A673 (cell line): ENCODE results near the gene SH3D19. TPM values are rescaled to one million over a fixed set of nuclear protein-coding genes. Genes with fewer than 3 reads are reported as not detected.

Experiments used
- BruUV-seq: library from RNA; stranded (reverse); fragments of 400-500 nt; replicated peaks from 2 replicates; lab custom pipeline; 2021; lab: Mats Ljungman, UMichigan
- CTCF ChIA-PET: fragments of 300-600 bp; sonication (Branson Sonifier 250); formaldehyde crosslinking; loops from one replicate; lab custom pipeline; 2022; ENCODE audit warnings: antibody characterized with exemption; lab: Charles Lee
- POLR2A ChIA-PET: fragments of 300-600 bp; sonication (Branson Sonifier 250); formaldehyde crosslinking; loops from one replicate; lab custom pipeline; 2022; ENCODE audit warnings: antibody characterized with exemption; ENCODE audit not compliant: low non-redundant PET; lab: Charles Lee
- DNase-seq: peaks from one replicate; pipeline ENCODE4 v3.0.0-alpha.2; 2015; ENCODE audit warnings: low spot score
- H3K27ac ChIP-seq: fragments of 200-600 bp; sonication (generic); 2 replicates; pipeline ENCODE4 v1.5.1; 2016; ENCODE audit warnings: mixed run types, low read depth, mild to moderate bottlenecking, mixed read lengths, antibody characterized with exemption, low read length; ENCODE audit not compliant: poor library complexity, severe bottlenecking
- H3K27me3 ChIP-seq: fragments of 200-600 bp; sonication (generic); replicated peaks from 2 replicates; pipeline ENCODE4 v1.6.1; 2017; ENCODE audit warnings: mixed run types, low read depth, mild to moderate bottlenecking, mixed read lengths, antibody characterized with exemption, low read length; ENCODE audit not compliant: insufficient read depth, poor library complexity
- H3K36me3 ChIP-seq: fragments of 200-600 bp; sonication (generic); 2 replicates; pipeline ENCODE4 v1.6.1; 2016; ENCODE audit warnings: mixed run types, mild to moderate bottlenecking, mixed read lengths, antibody characterized with exemption, low read length; ENCODE audit not compliant: insufficient read depth, poor library complexity, severe bottlenecking
- H3K4me1 ChIP-seq: fragments of 200-600 bp; sonication (generic); 2 replicates; pipeline ENCODE4 v1.6.1; 2017; ENCODE audit warnings: mixed run types, mild to moderate bottlenecking, mixed read lengths, antibody characterized with exemption, low read length; ENCODE audit not compliant: insufficient read depth, poor library complexity, severe bottlenecking
- H3K4me3 ChIP-seq: fragments of 200-600 bp; sonication (generic); 2 replicates; pipeline ENCODE4 v1.5.1; 2016; ENCODE audit warnings: low read depth, mixed run types, mild to moderate bottlenecking, mixed read lengths, low read length; ENCODE audit not compliant: poor library complexity, severe bottlenecking
- H3K9me3 ChIP-seq: fragments of 200-600 bp; sonication (generic); 2 replicates; pipeline ENCODE4 v1.6.1; 2016; ENCODE audit warnings: mixed run types, low read depth, mild to moderate bottlenecking, mixed read lengths, antibody characterized with exemption, low read length; ENCODE audit not compliant: poor library complexity, severe bottlenecking
- CTCF ChIP-seq: fragments of 300-800, 200-600 bp; sonication (generic); conservative IDR thresholded peaks from 2 replicates; pipeline ENCODE4 v1.5.1; 2017; ENCODE audit warnings: low read depth, mild to moderate bottlenecking, antibody characterized with exemption, low read length, moderate library complexity, mixed read lengths
- EZH2 ChIP-seq: fragments of 200-600 bp; sonication (generic); IDR thresholded peaks from 2 replicates; pipeline ENCODE4 v1.6.1; 2017; ENCODE audit warnings: borderline replicate concordance, low read depth, mild to moderate bottlenecking, mixed read lengths, antibody characterized with exemption, low read length; ENCODE audit not compliant: poor library complexity, severe bottlenecking
- intact Hi-C: fragments of 100-400 bp; cut with micrococcal nuclease; formaldehyde crosslinking; loops from one replicate; pipeline ENCODE4 v1.10.0; 2022; ENCODE audit not compliant: unreplicated experiment
- total RNA-seq: library from RNA; stranded (reverse); gene quantifications from 2 replicates; pipeline ENCODE4 v1.2.3, GENCODE V29; 2021

The SH3D19 gene
- total RNA-seq, 1 experiment from 2014 or later: 0.86 TPM

DNA sequence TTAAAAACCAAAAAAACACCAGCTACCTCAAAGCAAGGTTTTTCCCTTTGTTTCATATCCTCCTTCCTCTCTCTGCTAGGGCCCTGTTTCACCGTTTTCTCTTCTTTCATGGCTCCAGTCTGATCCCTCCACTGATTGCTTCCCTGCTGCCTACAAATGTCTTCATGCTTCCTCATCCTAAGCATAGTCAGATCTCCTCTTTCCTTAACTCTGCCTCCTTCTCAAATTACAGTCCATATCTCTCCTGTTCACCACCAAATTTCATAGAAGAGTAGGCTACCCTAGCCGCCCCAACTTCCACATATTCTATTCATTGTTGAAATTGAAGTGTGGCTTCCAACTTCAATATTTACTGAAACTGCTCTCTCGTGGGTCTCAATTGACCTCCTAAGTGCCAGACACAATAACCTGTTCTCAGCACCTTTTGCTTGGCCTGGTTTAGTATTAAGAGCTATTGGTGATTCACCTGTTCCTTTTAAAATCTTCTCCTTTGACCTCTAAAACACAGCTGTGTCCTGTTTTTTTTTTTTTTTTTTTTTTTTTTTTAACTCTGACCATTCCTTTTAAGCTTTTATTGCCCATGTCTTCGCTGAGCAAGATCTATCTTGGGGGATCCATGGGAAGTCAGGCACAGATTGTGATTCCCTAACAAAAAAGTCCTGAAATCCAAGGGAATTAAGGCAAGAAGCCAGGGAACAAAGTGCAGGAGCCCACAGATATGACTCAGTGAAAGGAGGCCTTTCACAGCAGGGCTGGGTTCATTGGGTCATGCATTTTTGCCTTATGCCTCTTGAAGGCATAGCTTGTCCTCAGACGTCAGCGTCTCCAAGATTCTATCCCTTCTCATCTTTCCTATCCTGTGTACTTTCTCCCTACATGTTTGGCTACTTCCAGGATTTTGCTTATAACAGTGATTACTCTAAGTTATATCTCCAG is 140.6 kb downstream of the SH3D19 start:
- Histone ChIP-seq H3K4me3 (no peak overlapping the region), H3K9me3 (no peaks in the 10 kb centered on the region), H3K36me3 (no peaks in the 10 kb centered on the region), H3K27ac (no peak overlapping the region), H3K4me1 (no peaks in the 10 kb centered on the region), H3K27me3 (no peaks in the 10 kb centered on the region)
- CTCF ChIA-PET: no interaction called here
- DNase-seq: no peak
- intact Hi-C loops: no loop called here
- no TSS peak for BruUV-seq
- POLR2A ChIA-PET: interaction anchor here (0.7 kb wide), 1 partner anchor 42 kb away, joined by 10 read pairs; no protein-coding TSS in a partner anchor
- TF ChIP-seq CTCF: no peak
- no peak for TF ChIP-seq EZH2

- POLR2A ChIA-PET: no interaction called here
- TF ChIP-seq EZH2 (no peak), CTCF (no peak)
- Histone ChIP-seq H3K27ac (no peak overlapping the region), H3K27me3 (no peaks in the 10 kb centered on the region), H3K9me3 (no peaks in the 10 kb centered on the region), H3K4me1 (no peaks in the 10 kb centered on the region), H3K4me3 (no peak overlapping the region), H3K36me3 (no peaks in the 10 kb centered on the region)
- intact Hi-C loops: no loop called here
- CTCF ChIA-PET: interaction anchor here (0.6 kb wide), 1 partner anchor 24 kb away, joined by 5 read pairs; no protein-coding TSS in a partner anchor
- DNase-seq: no peak
- no TSS peak for BruUV-seq
Measured at GRCh38 chr4:151182455-151182996, 142.9 kb downstream of the SH3D19 start.

- DNase-seq: no peak
- no peaks in the 10 kb centered on the region for H3K27me3 ChIP-seq
- H3K4me3 ChIP-seq: no peak overlapping the region
- intact Hi-C loops: no loop called here
- no TSS peak for BruUV-seq
- no peaks in the 10 kb centered on the region for H3K36me3 ChIP-seq
- POLR2A ChIA-PET: no interaction called here
- no peaks in the 10 kb centered on the region for H3K4me1 ChIP-seq
- CTCF ChIA-PET: no interaction called here
- no peak overlapping the region for H3K27ac ChIP-seq
- TF ChIP-seq EZH2: no peak
- TF ChIP-seq CTCF: no peak
- no peaks in the 10 kb centered on the region for H3K9me3 ChIP-seq
Measured at GRCh38 chr4:151176685-151177084, 148.7 kb downstream of the SH3D19 start.
